Measurements from ENCODE around the gene IFT81. TPM values are rescaled to one million over a fixed set of nuclear protein-coding genes. Genes with fewer than 3 reads are reported as not detected.

IFT81 gene
- total and polyA plus RNA-seq, 2 of the 13 experiments (the other 11 are each of a cell fraction or from before 2014, with no cell fraction given) = 4.2 to 13.0 TPM

- TF ChIP-seq ZNF609 (CRISPR knock-in tag; IDR thresholded peaks at IDR 0.05; ENCODE audit: borderline replicate concordance) (peak; percentile 92), ZBTB7B (CRISPR knock-in tag; IDR thresholded peaks at IDR 0.05) (peak; percentile 85), RXRB (CRISPR knock-in tag; IDR thresholded peaks at IDR 0.05; ENCODE audit: borderline replicate concordance) (peak; percentile 85; the same call in 1 of the 2 replicates), ERF (CRISPR knock-in tag; IDR thresholded peaks at IDR 0.05) (peak; percentile 43; the same call in 1 of the 2 replicates), CENPT (CRISPR knock-in tag; IDR thresholded peaks at IDR 0.05; ENCODE audit: low read depth) (no peak), ZNF746 (CRISPR knock-in tag; IDR thresholded peaks at IDR 0.05) (peak; percentile 87; the same call in 1 of the 2 replicates), ZBTB4 (CRISPR knock-in tag; IDR thresholded peaks at IDR 0.05; ENCODE audit: borderline replicate concordance) (peak; percentile 76; the same call in 1 of the 2 replicates), THAP11 (CRISPR knock-in tag; IDR thresholded peaks at IDR 0.05) (peak; percentile 55; the same call in 1 of the 2 replicates), MAFK (conservative IDR thresholded peaks at IDR 0.05 in 1 of 2, IDR thresholded peaks at IDR 0.05 in 1 of 2; ENCODE audit: low read length in 2 of 2) (peak; percentile 67 to 80), DPF2 (CRISPR knock-in tag; IDR thresholded peaks at IDR 0.05; ENCODE audit: borderline replicate concordance, low read depth) (peak; percentile 83; the same call in 1 of the 2 replicates), ZNF644 (CRISPR knock-in tag; IDR thresholded peaks at IDR 0.05; ENCODE audit: low read depth) (peak; percentile 13; the same call in 1 of the 2 replicates), FOXJ3 (CRISPR knock-in tag; IDR thresholded peaks at IDR 0.05; ENCODE audit: borderline replicate concordance) (peak; percentile 83; the same call in 1 of the 2 replicates), ZNF501 (CRISPR knock-in tag; IDR thresholded peaks at IDR 0.05) (0 out of 2 replicates have a peak, but pooled peaks have one; percentile 19), RNF2 (conservative IDR thresholded peaks at IDR 0.05; ENCODE audit: low read depth) (no peak), POLR2AphosphoS5 (IDR thresholded peaks at IDR 0.05; ENCODE audit: low read depth, low read length) (0 out of 2 replicates have a peak, but pooled peaks have one; percentile 24), ZNF781 (CRISPR knock-in tag; IDR thresholded peaks at IDR 0.05; ENCODE audit: borderline replicate concordance, not compliant biosample characterization) (peak; percentile 14), SATB2 (CRISPR knock-in tag; IDR thresholded peaks at IDR 0.05) (no peak), BHLHE40 (IDR thresholded peaks at IDR 0.05; ENCODE audit: low read length) (0 out of 2 replicates have a peak, but pooled peaks have one; percentile 21), ASH2L (IDR thresholded peaks at IDR 0.05; ENCODE audit: insufficient read length, low read depth, low read length) (peak; percentile 61), FOXP1 (IDR thresholded peaks at IDR 0.05) (peak; percentile 58; the same call in 1 of the 2 replicates), FOXP1 (CRISPR knock-in tag; IDR thresholded peaks at IDR 0.05) (peak; percentile 85), MXI1 (IDR thresholded peaks at IDR 0.05; ENCODE audit: borderline replicate concordance, low read depth, low read length) (peak; percentile 53; the same call in 1 of the 3 replicates)
Observed at GRCh38 chr12:110091136-110091711, 32.9 kb upstream of the IFT81 start (continued).

Measured in HepG2 (cell line).